LNCAP (cell line): ENCODE results near the gene HDAC1.

Experiments
- CTCF ChIP-seq: fragments of 450-650 bp; IDR thresholded peaks from 2 replicates; pipeline ENCODE4 v1.5.1; 2017; ENCODE audit warnings: mild to moderate bottlenecking

HDAC1 gene

DNA sequence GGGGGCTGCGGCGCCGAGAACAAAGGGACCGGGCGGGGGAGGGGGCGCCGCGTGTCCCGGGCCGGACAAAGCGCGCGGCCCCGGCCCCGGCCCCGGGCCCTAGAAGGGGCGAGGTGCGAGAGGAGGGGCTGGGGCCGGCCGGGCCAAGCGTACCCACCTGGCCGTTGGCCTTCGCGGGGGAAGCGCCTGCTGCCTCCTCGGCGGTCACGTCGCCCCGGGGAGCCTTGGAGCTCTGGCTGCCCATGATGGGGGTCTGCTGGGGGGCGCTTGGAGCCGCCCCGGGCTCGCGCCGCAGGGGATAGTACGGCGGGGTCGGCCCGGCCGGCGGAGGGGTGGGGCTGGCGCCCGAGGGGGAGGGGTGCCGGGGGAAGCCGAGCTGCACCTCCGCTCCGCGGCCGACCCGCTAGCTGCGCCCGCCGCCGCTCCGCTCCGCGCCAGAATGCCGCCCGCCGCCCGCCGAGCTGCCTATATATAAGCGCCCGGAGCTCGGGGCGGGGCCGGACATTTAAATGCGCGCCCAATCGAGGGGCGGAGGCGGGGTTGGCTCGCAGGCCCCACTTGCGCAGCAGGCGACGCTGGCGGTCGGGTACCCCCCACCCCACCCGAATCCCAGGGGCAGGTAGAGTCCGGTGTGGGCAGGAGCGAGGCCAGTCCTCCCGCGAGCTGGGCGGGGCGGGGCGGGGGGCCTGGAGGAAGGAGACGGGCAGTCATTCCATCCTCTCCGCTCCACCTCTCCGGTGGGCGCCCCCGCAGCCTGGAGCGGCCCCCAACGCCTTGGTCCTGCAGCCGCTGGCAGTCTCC is 44.1 kb downstream of the HDAC1 start, which contains the start of gene MARCKSL1:
Gene MARCKSL1, minus strand, starts transcription at position 444 of the 801 bp plus-strand sequence. Its CDS starts 200 bp downstream, at position 244.
- TF ChIP-seq CTCF = no peak

GRCh38 chr1:32336591-32336932 is 44.7 kb downstream of the HDAC1 start:
- TF ChIP-seq CTCF = no peak

DNA sequence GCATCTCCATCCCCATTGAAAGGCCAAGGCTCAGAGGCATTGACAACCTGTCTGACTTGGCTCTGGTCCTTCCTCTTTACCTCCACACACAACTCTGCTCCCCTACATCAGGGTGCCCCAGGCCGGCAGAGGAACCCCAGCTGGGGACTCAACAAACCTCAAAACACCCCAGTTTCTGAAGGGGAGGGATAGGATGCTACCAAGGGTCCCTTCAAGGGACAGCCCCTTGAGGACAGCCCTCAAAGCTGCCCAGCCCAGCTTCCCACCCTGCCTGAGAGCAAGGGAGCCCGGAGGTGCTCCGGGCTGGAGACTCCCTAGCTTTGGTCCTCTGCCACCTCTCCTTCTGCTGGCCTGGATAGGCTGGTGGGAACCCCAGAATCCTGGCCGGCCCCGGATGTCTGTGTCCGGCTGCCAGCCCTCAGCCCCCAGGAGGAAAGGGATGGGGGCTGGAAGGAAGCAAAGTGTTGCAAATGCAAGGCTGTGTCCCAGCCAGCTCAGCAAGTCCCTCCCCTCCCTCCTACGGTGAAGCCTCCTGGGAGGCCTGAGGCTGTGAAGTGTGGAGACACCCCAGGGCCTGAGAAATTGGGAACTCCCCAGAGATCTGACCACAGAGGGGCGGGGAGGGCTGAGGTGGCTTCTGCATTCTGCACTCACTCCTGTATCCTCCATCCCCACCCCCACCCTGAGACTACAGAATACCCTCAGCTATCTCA is 45.2 kb downstream of the HDAC1 start:
- no peak for TF ChIP-seq CTCF

DNA sequence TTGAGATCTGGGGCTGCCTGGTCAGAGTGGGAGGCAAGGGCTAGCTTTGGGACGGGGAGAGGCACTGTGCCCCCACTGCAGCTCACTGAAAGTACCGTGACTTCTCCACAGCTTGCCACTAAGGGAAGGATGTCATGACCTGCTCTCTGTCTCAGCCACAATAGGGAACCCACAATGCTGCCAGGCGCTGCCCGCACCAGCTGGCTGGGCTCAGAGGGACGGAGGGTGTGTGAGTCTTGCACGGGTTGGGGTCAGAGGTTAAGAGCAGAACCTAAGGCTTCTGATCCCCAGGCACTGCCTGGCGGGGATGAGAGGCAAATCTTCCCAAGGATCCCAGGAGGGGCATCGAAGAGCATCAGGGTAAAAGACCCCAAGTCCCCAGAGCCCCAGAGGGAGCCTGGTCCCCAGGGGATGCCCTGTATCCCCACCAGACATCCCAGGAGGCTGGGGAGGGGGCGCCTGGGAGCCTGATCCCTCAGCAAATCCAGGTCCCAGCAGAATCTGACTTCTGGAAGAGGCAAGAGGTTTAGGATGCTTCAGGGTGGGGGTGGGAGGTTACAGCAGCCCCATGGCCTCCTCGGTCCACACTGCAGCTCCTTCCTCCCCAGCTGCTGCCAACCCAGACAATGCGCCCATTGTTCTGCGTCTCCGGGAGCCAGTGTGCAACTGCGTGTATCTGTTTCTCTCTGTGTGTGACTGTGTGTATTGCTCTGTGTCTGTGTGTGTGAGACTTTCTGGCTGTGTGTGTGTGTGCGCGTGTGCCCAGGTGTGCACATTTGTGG is 46.2 kb downstream of the HDAC1 start:
- no peak for TF ChIP-seq CTCF

DNA sequence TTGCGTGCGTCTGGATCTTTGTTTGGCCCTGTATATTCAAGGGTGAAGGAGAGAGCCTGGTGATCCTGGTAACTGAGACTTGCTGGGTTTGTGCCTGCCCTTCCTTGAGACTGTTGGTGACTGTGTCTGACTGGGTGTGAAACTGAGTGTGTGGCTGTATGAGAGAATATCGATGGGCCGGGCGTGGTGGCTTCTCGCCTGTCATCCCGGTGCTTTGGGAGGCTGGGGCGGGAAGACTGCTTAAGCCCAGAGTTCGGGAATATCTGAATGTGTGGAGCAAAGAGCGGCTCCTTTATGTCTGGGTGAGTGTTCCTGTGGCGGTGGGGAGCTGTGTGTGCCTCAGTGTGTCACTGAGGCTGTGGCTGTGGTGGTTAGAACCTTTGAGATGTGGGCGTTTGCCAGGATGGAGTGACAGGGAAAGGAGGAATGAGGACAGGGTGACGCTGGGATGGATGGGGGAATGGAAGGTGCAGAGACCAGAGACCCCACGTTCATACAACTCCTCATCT is 46.8 kb downstream of the HDAC1 start:
- no peak for TF ChIP-seq CTCF

DNA sequence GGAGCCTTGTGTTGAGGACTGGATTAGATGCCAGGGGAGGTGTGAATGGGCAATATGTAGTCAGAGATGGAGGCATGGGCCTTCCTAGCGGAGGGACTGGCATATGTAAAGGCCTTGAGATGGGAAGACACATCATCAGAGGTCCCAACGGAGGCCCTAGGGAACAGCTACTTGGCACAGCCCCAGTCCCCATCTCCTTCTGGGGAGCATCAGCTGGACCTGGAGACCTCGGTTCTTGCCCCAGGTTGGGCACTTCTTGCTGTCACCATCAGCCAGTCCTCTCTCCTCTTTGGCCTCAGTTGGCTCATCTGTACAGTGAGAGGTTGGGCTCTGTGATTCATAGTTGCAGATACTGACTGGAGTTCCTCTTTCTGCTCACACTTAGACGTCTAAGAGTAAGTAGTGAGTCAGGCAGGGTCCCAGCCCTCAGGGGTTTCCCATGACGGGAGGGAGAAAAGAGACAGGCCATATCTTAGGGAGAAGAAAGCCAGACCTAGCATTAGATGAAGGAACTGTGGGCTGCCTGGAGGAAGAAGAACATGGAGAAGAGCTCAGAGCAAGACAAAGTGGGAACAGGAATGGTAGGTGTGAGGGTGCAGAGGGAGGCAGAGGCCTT is 47.6 kb downstream of the HDAC1 start:
- no peak for TF ChIP-seq CTCF

DNA sequence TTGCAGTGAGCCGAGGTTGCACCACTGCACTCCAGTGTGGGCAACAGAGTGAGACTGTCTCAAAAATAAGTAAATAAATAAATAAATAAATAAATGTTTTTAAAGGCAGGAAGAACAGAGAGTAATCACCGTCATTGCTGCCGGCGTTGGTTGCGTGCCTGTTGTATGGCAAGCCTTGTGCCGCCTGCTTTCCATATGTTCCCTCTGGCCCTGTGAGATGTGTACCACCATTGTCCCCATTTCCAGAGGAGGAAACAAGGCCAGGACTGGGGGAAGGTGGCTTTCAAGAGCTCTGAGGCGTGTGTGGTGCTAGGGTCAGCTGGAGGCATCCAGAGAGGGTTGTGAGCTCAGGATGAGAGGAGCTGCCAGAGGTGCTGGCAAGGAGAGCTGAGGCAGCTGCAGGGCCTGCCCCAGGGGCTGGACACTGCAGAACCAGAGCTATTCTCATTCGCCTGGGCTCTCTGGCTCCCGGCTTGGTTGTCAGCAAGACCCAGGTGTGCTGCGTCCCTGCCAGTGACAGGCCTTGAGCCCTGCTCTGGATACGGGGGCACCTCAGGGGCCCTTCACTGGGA is 49.4 kb downstream of the HDAC1 start:
- TF ChIP-seq CTCF = no peak
